ENCODE data around the gene S100A13.

S100A13 gene

GRCh38 chr1:153572569-153573015 is 54.7 kb downstream of the S100A13 start:
- peak; percentile 71 for DNase-seq (ENCODE audit: low spot score)

DNA sequence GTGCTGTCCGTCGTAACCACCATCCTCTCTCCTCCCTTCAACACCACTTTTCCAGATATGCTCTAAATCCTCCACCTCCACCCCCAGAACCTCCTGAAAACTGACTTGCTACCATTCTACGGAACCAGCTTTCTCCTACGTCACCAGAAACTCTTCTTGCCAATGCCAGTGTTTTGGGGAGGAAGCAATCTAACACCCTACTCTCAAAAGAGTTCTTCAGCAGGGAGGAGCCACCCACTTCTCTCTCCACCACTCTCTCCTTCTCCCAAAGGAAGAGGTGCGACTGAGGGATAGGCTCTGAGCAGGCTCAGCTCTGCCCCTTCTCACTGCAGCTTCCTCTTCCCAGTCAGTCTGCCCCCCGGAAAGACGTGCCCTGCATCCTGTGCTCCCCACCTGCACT is 55.6 kb downstream of the S100A13 start:
- DNase-seq (ENCODE audit: low spot score), result no peak

GRCh38 chr1:153570874-153571273 is 56.4 kb downstream of the S100A13 start:
- no peak for DNase-seq (ENCODE audit: low spot score)

DNA sequence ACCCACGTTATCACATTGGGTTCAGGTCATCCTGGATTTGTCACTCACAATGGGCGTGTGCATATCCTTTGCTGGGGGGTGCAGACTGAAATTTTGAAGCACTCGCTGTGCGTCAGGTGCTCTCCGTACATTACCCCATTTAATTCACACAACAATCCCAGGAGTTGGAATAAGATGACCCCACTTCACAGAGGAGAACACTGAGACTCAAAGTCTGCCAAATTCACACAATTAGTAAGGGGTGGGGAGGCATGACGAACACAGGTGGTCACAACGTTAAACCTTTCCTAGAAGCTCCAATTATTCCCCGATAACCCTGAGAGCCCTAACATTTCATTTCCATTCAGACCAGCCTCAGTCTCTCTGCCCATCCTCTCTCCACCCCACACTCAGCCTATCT is 57.8 kb downstream of the S100A13 start:
- DNase-seq (ENCODE audit: low spot score), result no peak
